Muscle of arm (tissue), 12 donors: ENCODE results near the gene CHAD. TPM values are rescaled to one million over a fixed set of nuclear protein-coding genes. Genes with fewer than 3 reads are reported as not detected.
"Not testable (repeated sequence)": the region's sequence is repeated elsewhere in the genome, so short reads cannot be mapped to it uniquely, and the experiment has no call there.

Experiments used
- DNase-seq: peaks from one replicate; pipeline ENCODE4 v3.0.0-alpha.2; 2013
- polyA plus RNA-seq, 12 donors: library from polyadenylated mRNA; unstranded; fragments of 120-200 nt; gene quantifications; one replicate each; pipeline ENCODE4 v1.2.1, GENCODE V29; 2013; ENCODE audit not compliant: insufficient read length in 12 of 12

The CHAD gene
- polyA plus RNA-seq, 12 donors: 2.0 to 10.5 (median 5.0) TPM; not detected in 1

DNA sequence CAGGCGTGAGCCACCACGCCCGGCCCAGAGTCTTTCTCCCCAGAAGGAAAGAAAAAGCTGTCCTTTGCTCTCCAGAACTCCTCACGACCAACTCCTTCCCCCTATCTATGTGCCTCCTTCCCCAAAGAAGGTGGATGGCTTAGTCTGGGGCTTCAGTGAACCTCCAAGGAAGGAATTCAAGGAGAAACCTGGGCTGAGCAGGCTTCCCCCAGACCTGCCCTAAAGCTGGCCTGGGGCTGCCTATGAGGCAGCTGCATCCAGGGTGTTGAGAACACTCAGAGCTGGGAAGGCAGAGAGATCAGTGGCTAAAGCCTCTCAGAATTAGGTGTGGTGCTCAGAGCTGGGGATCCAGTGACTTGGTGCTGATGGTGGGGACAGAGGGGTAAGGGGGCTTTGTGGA, 38.9 kb downstream of the CHAD start:
- no peak for DNase-seq

DNA sequence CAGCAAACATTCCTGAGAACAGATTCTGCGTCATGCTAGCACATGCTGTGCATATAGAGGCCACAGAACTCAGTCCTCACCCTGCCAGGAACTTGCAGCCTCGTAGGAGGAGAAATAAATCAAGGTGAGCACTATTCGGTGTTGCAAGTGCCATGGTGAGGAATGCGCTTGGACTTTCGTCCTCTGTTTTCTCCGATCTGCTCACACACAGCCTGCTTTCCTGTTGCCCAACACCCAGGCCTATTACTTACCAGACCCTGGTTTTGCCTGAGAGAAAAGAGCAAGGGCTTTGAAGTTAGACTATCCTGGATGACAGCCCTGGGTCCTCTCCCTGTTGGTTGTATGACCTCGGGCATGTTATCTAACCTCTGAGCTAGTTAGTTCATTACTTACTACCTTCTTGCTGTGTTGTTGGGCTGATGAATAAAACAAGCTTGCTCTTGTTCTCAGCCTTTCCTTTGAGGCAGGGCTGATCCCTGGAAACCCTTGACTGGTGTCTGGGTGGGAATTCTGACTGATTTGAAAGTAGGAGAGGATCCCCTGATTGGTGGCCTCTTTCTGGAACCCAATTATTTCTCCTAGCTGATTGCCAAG, 39.8 kb downstream of the CHAD start:
- DNase-seq: no peak

- DNase-seq: not testable (repeated sequence)
Observed at GRCh38 chr17:50428126-50428525, 40.6 kb downstream of the CHAD start.

- DNase-seq: no peak
Observed at GRCh38 chr17:50426814-50427787, 41.6 kb downstream of the CHAD start.

DNA sequence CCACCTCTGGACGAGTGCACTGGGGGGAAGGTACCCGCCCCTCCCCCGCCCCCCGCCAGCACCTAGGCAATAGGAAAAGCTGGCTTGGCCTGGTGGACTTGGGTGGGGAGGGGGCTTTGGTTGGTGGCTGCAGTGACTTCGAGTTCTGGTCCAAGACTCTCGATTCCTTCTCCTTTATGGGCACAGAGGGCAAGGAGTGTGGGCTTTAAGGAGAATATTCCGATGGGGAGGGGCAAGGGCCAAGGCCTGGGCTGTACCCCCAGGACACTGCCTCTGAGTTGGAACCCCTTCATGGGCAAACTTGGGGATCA, 42.3 kb downstream of the CHAD start:
- no peak for DNase-seq

DNA sequence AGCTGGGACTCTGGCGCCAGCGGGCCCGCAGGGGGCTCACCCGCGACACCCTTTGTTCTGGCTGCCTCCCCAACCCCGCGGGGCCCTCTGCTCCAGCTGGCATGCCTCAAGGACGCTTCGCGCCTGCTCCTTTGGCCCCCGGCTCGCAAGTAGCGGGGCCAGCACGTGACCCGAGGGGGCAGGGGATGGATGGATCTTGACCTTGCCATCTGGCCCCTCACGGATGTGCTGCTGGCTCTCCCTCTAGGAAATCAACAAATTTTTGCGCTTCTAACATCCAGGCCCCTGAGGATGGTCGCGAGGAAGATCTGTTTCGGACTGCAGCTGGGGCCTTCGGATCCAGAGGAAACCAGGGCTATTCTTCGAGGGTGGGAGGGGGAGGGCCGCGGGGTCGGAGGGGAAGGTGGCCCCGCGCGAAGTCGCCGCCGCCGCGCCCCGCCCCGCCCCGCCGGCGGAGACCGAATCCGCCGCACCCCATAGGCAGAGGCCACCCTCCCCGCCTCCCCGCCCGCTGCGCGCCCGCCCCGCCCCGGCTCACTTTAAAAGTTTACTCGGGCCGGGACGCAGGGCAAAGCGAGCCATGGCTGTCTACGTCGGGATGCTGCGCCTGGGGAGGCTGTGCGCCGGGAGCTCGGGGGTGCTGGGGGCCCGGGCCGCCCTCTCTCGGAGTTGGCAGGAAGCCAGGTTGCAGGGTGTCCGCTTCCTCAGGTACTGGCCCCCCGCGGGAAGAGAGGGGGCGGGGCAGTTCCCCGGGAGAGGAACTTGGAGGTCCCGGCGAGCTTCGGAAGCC, 42.8 kb downstream of the CHAD start, which contains the start of gene ACSF2:
Gene ACSF2 (plus strand): TSS at position 537 of the 790 bp plus-strand sequence. CDS start 44 bp downstream, at position 581.
- DNase-seq: no peak

DNA sequence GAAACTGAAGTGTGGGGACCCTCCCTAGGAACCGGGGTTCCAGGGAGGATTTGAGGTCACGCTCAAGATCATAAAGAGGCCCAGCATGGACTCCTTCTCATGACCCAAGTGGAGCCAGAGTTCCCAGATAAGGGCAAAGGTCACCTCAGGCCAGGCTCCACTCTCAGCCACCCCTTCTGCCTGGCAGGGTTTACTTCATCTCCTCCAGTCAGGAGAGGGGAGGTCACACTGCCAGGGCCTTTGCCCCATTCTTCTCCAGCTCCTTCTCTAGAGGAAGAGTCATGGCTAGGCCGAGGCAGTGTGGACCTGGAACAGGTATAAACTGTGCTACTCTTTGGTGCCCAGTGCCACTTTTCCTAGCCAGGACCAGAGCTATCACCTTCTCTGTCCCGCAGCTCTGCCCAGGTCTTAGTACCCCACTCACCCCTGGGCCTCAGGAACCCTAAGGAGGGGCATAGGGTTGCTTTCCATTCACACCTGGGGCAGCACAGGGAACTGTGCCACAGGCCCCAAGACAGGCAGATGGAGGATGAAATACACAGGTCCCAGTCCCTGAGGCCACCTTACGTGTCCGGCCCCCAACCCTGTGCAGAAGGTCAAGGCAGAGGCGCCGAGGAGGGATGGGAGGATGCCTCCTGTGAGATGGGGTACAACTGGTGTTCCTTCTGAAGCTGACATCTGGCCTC, 43.5 kb downstream of the CHAD start:
- DNase-seq: no peak

- DNase-seq: no peak
Observed at GRCh38 chr17:50424246-50424995, 44.3 kb downstream of the CHAD start.

GRCh38 chr17:50423553-50424159, 45.0 kb downstream of the CHAD start:
- no peak for DNase-seq

- DNase-seq: no peak
Observed at GRCh38 chr17:50422738-50423137, 45.9 kb downstream of the CHAD start.

GRCh38 chr17:50421308-50422051, 47.2 kb downstream of the CHAD start:
- no peak for DNase-seq

DNA sequence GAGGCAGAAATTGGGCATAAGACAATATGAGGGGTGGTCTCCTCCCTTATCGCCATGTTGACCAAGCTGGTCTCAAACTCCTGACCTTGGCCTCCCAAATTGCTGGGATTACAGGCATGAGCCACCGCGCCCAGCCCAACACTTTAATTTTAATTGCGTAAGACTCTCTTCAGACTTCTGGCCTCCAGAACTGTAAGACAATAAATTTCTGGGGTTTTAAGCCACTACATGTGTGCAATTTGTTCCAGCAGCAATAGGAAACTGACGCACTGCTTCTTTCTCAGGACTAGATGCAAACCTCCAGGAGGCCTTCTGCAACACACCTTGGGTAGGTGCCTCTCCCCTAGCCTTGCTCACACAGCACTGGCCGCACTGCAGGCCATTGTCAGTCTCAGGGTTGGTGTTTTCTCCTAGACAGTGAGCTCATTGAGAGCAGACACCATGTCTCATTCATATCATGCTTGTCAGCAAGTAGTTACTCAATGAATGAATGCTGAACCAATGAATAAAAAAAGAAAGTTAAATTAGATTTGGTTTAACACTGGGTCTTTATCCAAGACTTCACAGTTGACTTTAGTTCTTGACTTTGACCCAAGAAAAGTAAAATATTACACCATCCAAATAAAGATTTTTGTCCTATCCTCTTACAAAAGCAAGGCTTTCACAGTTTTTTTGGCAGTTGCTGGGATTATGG, 48.1 kb downstream of the CHAD start:
- no peak for DNase-seq

- not testable (repeated sequence) for DNase-seq
Observed at GRCh38 chr17:50419577-50419976, 49.1 kb downstream of the CHAD start.

- DNase-seq: no peak
Observed at GRCh38 chr17:50414808-50415207, 53.9 kb downstream of the CHAD start.

Other genes with a start within 250 kb of the CHAD start
- 1 to 10 TPM in 7 of 12 donors, under 1 TPM in 3, not detected in 2; 0.72 to 3.1 (median 1.3) TPM for gene TMEM92, start 194.4 kb downstream of the CHAD start, polyA plus RNA-seq
- gene XYLT2, start 122.8 kb downstream of the CHAD start, polyA plus RNA-seq: 100 to 1,000 TPM in 1 of 12 donors, 10 to 100 TPM in 11; 15.5 to 337 (median 20.0) TPM
- 10 to 100 TPM in 11 of 12 donors, not detected in 1; 38.6 to 60.0 (median 52.9) TPM for gene MRPL27, start 95.7 kb downstream of the CHAD start, polyA plus RNA-seq
- 10 to 100 TPM in 1 of 12 donors, 1 to 10 TPM in 10, not detected in 1; 3.4 to 23.2 (median 6.6) TPM for gene EME1, start 95.7 kb downstream of the CHAD start, polyA plus RNA-seq
- gene LRRC59, start 71.4 kb downstream of the CHAD start, polyA plus RNA-seq: 10 to 100 TPM in 11 of 12 donors, not detected in 1; 35.6 to 69.7 (median 48.9) TPM
- gene ACSF2, start 42.7 kb downstream of the CHAD start, polyA plus RNA-seq: 10 to 100 TPM in 11 of 12 donors, not detected in 1; 54.0 to 96.0 (median 63.1) TPM
- gene RSAD1, start 10.0 kb upstream of the CHAD start, polyA plus RNA-seq: 10 to 100 TPM in 11 of 12 donors, not detected in 1; 28.0 to 40.1 (median 31.9) TPM
- 1 to 10 TPM in 4 of 12 donors, under 1 TPM in 6, not detected in 2; 0.44 to 2.5 (median 0.85) TPM for gene MYCBPAP, start 39.6 kb upstream of the CHAD start, polyA plus RNA-seq
- 10 to 100 TPM in 2 of 12 donors, 1 to 10 TPM in 7, under 1 TPM in 2, not detected in 1; 0.77 to 12.8 (median 1.9) TPM for gene EPN3, start 63.9 kb upstream of the CHAD start, polyA plus RNA-seq
- gene SPATA20, start 78.3 kb upstream of the CHAD start, polyA plus RNA-seq: 10 to 100 TPM in 11 of 12 donors, not detected in 1; 16.4 to 43.9 (median 26.2) TPM
- gene CACNA1G, start 91.8 kb upstream of the CHAD start, polyA plus RNA-seq: 10 to 100 TPM in 2 of 12 donors, 1 to 10 TPM in 9, not detected in 1; 5.8 to 20.0 (median 8.0) TPM
- gene ABCC3, start 166.0 kb upstream of the CHAD start, polyA plus RNA-seq: 10 to 100 TPM in 2 of 12 donors, 1 to 10 TPM in 2, under 1 TPM in 7, not detected in 1; 0.32 to 40.4 (median 0.67) TPM
- 10 to 100 TPM in 11 of 12 donors, not detected in 1; 36.5 to 49.5 (median 44.8) TPM for gene ANKRD40, start 239.0 kb upstream of the CHAD start, polyA plus RNA-seq